ENCODE data around the gene PUS10.
"Not testable (repeated sequence)": the region's sequence is repeated elsewhere in the genome, so short reads cannot be mapped to it uniquely, and the experiment has no call there.

The PUS10 gene

DNA sequence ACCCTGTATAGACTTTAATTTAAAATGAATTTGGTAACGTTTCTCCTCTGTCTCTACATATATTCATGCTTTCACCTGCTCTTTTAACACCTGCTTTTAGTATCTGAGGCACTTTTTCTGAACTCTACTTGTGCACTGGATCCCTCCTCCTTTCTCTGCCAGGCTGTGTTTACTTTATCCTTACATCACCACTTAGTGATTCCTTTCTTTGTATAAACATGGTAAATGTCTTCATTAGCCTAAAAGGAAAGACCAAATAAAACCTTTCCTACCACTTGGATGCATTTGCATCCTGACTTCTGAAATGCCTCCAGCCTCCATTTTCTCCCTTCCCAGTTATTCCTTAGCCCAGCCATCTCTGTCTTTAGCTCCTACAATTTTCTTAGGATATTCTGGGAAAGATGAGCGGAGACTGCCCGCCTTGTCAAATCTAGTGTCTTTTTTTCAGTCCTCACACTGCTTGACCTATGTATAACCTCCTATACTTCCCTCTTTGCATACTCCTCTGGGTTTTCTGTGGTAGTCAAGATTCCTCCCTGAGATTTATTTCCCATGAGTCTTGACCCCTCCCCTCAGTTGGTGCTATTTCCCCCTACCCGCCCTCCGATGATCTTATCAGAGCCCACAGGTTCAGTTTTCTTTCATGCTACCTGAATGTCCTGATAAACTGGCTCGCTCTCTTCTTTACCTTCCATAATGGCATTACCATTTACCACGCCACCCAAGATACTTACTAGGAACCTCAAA, 91.9 kb downstream of the PUS10 start:
- FAIRE-seq = no peak

DNA sequence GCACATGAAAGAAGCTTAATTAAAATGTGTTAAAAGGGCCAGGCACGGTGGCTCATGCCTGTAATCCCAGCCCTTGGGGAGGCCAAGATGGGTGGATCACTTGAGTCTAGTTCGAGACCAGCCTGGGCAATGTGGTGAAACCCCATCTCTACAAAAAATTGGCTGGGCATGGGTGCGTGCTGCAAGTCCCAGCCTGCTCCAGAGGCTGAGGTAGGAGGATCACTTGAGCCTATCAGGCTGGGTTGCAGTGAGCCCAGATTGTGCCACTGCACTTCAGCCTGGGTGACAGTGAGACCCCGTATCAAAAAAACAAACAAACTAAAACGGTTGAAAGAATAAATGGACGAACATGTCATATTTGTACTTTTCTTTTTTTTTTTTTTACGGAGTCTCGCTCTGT, 110.7 kb downstream of the PUS10 start:
- no peak for FAIRE-seq

DNA sequence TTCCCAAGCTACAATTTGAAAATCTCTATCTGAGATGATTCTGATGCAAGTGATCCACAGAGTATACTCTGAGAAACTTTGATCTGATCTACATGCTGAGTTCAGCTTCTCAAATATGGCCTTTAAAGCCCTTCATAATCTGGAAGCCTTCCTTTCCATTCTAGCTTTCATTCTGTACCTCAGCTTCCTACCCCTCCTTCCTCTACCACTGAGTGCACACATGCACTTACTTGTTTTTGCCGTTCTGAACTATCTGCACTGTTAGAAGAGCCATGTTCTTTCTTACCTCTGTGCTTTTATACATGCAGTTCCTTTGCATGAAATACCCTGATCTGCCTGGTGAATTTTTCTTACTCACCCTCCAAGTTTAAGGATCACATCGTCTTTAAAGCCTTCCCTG, 111.7 kb downstream of the PUS10 start:
- no peak for FAIRE-seq

DNA sequence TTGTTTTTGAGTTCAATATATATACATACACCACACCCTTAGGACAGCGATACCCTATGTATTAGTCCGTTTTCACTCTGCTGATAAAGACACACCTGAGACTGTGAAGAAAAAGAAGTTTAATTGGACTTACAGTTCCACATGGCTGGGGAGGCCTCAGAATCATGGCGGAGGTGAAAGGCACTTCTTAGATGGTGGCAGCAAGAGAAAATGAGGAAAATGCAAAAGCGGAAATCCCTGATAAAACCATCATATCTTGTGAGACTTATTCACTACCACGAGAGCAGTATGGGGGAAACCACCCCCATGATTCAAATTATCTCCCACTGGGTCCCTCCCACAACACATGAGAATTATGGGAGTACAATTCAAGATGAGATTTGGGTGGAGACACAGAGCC, 112.2 kb downstream of the PUS10 start:
- not testable (repeated sequence) for FAIRE-seq

DNA sequence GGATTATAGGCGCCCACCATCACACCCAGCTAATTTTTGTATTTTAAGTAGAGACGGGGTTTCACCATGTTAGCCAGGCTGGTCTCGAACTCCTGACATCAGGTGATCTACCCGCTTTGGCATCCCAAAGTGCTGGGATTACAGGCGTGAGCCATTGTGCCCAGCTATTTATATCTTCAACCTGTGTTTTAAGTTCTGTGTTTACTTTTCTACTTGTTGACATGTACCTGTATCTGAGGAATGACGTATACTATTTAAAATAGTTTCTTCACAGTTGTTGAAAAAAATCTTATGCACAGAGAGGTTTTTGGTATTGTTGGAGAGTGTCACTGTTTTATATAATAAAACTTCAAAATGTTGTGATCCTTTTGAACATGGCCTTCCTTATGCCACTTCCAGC, 116.8 kb downstream of the PUS10 start:
- not testable (repeated sequence) for FAIRE-seq

DNA sequence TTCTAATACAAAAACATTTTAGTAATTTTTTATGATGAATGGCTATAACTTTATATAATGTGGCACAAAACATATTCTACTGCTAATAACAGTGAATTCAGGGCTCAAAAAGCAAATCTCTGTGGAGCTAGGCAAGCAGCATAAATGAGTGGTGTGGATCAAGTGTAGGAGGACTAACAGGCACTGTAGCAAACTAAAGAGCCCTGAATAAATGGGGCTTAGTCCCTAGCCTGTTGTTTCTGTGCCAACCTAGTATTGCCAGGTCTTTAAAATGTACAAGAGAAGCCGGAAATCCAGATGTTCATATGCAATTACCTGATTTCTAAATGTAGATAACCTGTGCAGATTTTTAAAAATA, 118.2 kb downstream of the PUS10 start:
- no peak for FAIRE-seq

DNA sequence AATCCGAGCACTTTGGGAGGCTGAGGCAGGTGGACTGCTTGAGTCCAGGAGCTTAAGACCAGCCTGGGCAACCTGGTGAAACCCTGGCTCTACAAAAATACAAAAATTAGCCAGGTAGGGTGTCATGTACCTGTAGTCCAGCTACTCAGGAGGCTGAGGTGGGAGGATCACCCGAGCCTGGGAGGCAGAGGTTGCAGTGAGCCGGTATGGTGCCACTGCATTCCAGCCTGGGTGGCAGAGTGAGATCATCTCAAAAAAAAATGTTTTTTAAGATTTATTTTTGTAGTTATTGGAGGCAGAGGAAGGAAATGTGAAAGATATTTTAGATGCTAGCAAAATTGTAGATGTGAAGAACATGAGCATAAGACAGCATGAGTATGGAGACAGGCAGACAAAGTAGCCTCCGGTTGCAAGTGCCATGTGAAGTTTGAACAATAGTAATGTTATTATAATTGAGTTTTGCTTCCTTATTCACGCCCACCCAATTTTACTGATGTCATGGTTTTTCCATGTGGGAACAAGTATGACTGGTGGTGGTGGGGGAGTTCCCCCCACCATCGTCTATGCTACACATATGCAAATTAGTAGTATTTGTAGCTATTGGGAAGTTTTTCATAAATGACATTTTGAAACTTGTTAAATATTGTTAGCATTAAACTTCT, 118.7 kb downstream of the PUS10 start:
- FAIRE-seq = no peak

DNA sequence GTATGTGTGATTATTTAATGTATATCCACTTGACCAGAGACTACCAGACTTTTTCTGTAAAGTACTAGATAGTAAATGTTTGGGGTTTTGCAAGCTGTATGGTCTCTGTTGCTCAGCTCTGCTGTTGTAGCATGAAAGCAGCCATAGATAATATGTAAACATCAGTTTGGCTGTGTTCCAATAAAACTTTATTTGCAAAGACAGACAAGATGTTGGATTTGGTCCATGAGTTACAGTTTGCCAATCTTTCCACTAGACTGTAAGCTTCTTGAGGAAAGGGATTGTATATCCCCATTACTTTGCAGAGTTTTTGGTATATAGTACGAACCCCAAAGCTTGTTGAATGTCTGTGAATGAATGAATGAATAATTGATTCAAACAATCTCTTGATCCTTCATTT, 119.5 kb downstream of the PUS10 start:
- no peak for FAIRE-seq

Data from A204.1 (cell line).